GM10266 (cell line): ENCODE measurements around the gene BEGAIN.

ENCODE experiments used
- DNase-seq: peaks from one replicate; pipeline ENCODE4 v3.0.0; 2012; ENCODE audit errors: extremely low spot score
- TF ChIP-seq, protein P1 (sequence below): IDR thresholded peaks from 2 replicates; pipeline ENCODE4 v1.5.1; 2012; ENCODE audit warnings: mild to moderate bottlenecking, low read depth; ENCODE audit not compliant: control insufficient read depth, insufficient read depth; ENCODE audit errors: missing control alignments

BEGAIN gene

DNA sequence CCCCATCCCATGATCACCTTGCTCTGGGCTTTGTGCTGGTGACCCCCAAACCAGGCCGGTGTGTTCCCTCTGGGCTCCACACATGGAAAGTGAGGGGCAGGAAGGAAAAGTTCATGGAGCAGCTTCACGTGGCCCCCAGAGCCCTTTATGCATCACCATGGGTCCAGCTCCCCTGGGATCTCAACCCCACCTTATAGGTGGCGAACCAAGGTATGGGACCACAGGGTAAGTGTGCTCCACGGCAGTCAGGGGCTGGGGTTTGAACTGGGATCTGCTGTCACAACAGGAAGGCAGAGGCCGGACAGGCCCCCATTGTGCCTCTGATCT, 7.4 kb upstream of the BEGAIN start:
- DNase-seq = no peak
- TF ChIP-seq, protein P1, sequence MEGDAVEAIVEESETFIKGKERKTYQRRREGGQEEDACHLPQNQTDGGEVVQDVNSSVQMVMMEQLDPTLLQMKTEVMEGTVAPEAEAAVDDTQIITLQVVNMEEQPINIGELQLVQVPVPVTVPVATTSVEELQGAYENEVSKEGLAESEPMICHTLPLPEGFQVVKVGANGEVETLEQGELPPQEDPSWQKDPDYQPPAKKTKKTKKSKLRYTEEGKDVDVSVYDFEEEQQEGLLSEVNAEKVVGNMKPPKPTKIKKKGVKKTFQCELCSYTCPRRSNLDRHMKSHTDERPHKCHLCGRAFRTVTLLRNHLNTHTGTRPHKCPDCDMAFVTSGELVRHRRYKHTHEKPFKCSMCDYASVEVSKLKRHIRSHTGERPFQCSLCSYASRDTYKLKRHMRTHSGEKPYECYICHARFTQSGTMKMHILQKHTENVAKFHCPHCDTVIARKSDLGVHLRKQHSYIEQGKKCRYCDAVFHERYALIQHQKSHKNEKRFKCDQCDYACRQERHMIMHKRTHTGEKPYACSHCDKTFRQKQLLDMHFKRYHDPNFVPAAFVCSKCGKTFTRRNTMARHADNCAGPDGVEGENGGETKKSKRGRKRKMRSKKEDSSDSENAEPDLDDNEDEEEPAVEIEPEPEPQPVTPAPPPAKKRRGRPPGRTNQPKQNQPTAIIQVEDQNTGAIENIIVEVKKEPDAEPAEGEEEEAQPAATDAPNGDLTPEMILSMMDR = no peak

DNA sequence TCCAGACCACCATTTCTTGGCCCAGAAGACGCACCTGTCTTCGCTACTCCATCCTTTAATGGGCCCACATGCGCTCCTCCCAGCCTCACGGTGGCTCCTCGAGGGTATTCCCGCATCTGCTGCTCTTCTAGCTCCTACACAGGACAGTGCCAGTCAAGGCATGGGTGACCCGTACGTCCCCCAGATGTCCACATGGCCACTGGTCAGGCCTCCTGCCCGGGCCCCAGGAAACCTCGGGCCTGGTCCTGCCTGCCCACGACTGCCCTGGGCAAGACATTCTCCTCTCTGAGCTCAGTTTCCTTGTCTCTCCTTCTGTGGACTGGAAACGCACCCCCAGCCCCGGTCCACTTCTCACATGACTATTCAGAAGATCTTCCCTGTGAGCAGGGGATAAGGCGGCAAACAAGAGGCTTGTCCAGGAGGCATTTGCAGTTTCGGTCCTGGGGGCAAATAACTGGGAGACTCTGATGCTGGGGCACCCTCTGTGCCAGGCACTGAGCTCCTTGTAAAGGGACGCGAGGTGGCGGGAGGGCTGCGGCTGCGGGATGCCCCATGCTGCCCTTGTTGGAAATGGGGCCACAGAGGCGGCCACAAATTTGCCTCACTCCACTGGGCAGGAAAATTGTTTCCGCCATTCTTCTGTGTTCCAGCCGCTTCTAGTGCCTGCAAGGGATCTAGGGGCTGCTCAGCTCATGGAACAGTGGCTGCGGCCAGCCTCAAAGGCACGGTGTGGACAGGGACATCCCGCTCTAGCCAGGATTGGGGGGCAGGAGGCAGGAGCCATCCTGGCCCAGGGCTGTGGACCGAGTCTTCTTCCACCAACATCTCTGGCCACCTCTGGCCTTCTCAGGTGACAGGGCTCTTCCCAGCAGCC, 6.8 kb upstream of the BEGAIN start:
- no peak for DNase-seq
- TF ChIP-seq, protein P1 = no peak

DNA sequence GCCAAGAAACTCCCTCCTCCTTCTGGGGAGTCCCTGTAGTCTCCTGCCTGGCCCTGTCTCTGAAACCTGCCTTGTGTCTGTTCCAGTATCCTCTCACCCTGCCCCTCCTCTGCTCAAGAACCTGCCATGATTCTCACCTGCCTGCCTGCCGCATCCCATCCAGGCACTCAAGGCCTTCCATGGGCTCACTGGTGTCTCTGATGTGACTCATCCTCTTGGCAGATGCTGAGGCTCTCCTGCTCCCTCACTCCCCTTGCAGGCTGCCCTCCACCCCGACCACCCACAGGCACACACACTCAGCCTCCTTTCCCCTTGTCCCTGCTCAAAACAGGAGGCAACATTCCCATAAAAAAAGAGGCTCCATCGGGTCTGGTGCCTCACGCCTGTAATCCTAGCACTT, 5.8 kb upstream of the BEGAIN start:
- no peak for DNase-seq
- TF ChIP-seq, protein P1 = no peak

DNA sequence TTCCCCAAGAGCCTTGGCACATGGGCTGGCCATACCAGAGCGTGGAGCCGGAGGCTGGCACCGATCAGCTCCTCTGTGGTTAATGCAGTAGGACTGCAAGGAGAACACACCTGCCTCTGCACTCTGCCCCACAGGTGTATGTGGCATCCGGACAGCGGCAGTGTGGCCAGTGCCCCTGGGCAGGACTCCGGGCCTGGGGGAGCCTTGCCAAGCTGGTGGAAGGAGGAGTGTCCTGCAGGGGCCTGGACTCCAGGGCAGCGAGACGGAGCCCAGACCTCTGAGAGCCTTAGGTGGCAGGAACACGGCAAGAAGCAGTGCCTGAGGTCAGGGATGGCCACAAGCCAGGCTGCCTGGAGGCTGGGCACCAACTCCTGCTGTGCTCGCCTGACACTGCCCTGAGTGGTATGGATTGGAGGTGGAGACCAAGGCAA, 5.3 kb upstream of the BEGAIN start:
- TF ChIP-seq, protein P1 = no peak

GRCh38 chr14:100591453-100592371, 4.5 kb upstream of the BEGAIN start:
- no peak for DNase-seq
- TF ChIP-seq, protein P1 = no peak

More for the DNA sequence above, 5.3 kb upstream of the BEGAIN start:
- DNase-seq = no peak

DNA sequence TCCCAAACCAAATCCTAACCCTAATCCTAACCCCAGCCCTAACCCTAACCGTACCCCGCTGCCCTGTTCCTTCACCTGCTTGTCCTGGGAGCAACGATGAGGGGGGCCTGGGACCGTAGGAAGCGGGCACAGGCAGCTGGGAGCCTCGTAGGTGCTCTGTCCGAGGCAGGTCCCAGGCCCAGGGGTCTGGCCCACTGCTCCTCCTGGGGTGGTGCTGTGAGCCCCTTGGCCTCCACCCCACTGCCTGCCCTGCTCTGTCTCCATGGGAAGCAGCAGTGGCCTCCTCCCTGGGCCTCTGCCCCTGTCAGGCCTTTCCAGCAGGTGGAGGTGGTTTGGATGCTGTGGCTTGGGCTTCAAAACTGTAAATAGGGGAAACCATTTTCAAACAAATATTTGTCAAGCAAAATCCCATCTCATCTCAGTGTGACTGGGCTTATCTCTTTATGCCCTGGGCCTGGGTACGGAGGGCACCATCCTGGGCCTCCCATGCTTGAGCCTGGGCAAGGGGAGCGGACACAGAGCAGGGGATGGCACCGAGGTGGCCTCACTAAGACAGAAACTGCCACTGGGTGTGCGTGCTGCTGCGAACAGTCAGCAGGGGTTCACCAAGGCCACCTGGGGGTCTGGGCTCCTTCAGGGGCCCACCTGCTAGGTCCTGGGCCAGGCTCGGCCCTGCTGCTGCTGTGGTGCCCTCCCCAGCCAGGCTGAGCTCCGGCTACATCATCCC, 3.7 kb upstream of the BEGAIN start:
- TF ChIP-seq, protein P1 = no peak
- no peak for DNase-seq
